GM23338 (cell line): ENCODE measurements around the gene DENND1B. TPM values are rescaled to one million over a fixed set of nuclear protein-coding genes. Genes with fewer than 3 reads are reported as not detected.
A peak's percentile ranks its signal among the peaks of the same experiment; 100 is the strongest.

Experiments
- ATAC-seq: fragments of 200-7000 bp; cut with Tn5 transposase; 3 replicates; pipeline ENCODE4 v1.9.1; 2020
- DNase-seq: peaks from one replicate; pipeline ENCODE4 v3.0.0-alpha.2; 2015; ENCODE audit warnings: low spot score
- H2AFZ ChIP-seq: fragments of 200-600 bp; sonication (generic); 2 replicates; pipeline ENCODE4 v1.8.0; 2016; ENCODE audit warnings: antibody characterized with exemption, mild to moderate bottlenecking, moderate library complexity
- H3F3A ChIP-seq: fragments of 200-600 bp; sonication (generic); replicated peaks from 2 replicates; pipeline ENCODE4 v1.8.0; 2017; ENCODE audit warnings: antibody characterized with exemption, mixed run types, low read depth
- H3K27ac ChIP-seq: fragments of 200-600 bp; sonication (generic); 2 replicates; pipeline ENCODE4 v1.6.1; 2016; ENCODE audit warnings: low read depth
- H3K27me3 ChIP-seq: fragments of 200-600 bp; sonication (generic); 2 replicates; pipeline ENCODE4 v1.8.0; 2016; ENCODE audit warnings: mild to moderate bottlenecking, mixed run types, moderate library complexity; ENCODE audit not compliant: insufficient read depth
- H3K36me3 ChIP-seq: fragments of 200-600 bp; sonication (generic); 2 replicates; pipeline ENCODE4 v1.8.0; 2016; ENCODE audit warnings: mild to moderate bottlenecking; ENCODE audit not compliant: insufficient read depth
- H3K4me1 ChIP-seq: fragments of 200-600 bp; sonication (generic); 2 replicates; pipeline ENCODE4 v1.8.0; 2016; ENCODE audit warnings: mild to moderate bottlenecking, moderate library complexity; ENCODE audit not compliant: insufficient read depth
- H3K4me2 ChIP-seq: fragments of 200-600 bp; sonication (generic); 2 replicates; pipeline ENCODE4 v1.7.1; 2017; ENCODE audit warnings: mixed run types
- H3K4me3 ChIP-seq: fragments of 200-600 bp; sonication (generic); 2 replicates; pipeline ENCODE4 v1.6.1; 2016; ENCODE audit warnings: mixed run types
- H3K79me2 ChIP-seq: fragments of 200-600 bp; sonication (generic); replicated peaks from 2 replicates; pipeline ENCODE4 v1.8.0; 2017; ENCODE audit warnings: mild to moderate bottlenecking; ENCODE audit not compliant: insufficient read depth
- H3K9me2 ChIP-seq: fragments of 200-600 bp; sonication (generic); 2 replicates; pipeline ENCODE4 v1.8.0; 2017; ENCODE audit not compliant: insufficient read depth
- H4K20me1 ChIP-seq: fragments of 200-600 bp; sonication (generic); replicated peaks from 2 replicates; pipeline ENCODE4 v1.8.0; 2017; ENCODE audit warnings: mild to moderate bottlenecking; ENCODE audit not compliant: insufficient read depth
- H3K27ac Mint-ChIP-seq: 2 replicates; pipeline ENCODE4 v1.8.0; 2020; ENCODE audit warnings: inconsistent platforms, mild to moderate bottlenecking, moderate library complexity, mixed read lengths
- H3K27me3 Mint-ChIP-seq: 3 replicates; pipeline ENCODE4 v1.8.0; 2022; ENCODE audit warnings: low read depth, mild to moderate bottlenecking, moderate library complexity, mixed read lengths, inconsistent platforms; ENCODE audit not compliant: insufficient read depth, poor library complexity
- H3K36me3 Mint-ChIP-seq: 3 replicates; pipeline ENCODE4 v1.8.0; 2021; ENCODE audit warnings: low read depth, mild to moderate bottlenecking, inconsistent platforms, moderate library complexity, mixed read lengths
- H3K4me1 Mint-ChIP-seq: 3 replicates; pipeline ENCODE4 v1.8.0; 2020; ENCODE audit warnings: mild to moderate bottlenecking, inconsistent platforms, mixed read lengths
- H3K4me3 Mint-ChIP-seq: 3 replicates; pipeline ENCODE4 v1.8.0; 2021; ENCODE audit warnings: moderate library complexity, mild to moderate bottlenecking, inconsistent platforms, mixed read lengths
- H3K9me3 Mint-ChIP-seq: 3 replicates; pipeline ENCODE4 v1.8.0; 2020; ENCODE audit warnings: moderate library complexity, mild to moderate bottlenecking, inconsistent platforms, mixed read lengths
- CREB1 ChIP-seq: fragments of 250-450 bp; sonication (Bioruptor Pico); IDR thresholded peaks from 2 replicates; pipeline ENCODE4 v1.5.0; 2020; ENCODE audit warnings: low read depth, mild to moderate bottlenecking, moderate library complexity
- EZH2 ChIP-seq: fragments of 200-600 bp; sonication (generic); IDR thresholded peaks from one replicate; pipeline ENCODE4 v1.8.0; 2017; ENCODE audit warnings: antibody characterized with exemption, mild to moderate bottlenecking, low read depth; ENCODE audit not compliant: unreplicated experiment
- EZH2phosphoT487 ChIP-seq: fragments of 200-600 bp; sonication (generic); IDR thresholded peaks from one replicate; pipeline ENCODE4 v1.8.1; 2018; ENCODE audit warnings: antibody characterized with exemption; ENCODE audit not compliant: unreplicated experiment
- JUNB ChIP-seq: IDR thresholded peaks from one replicate; pipeline ENCODE4 v1.6.1; 2016; ENCODE audit warnings: antibody characterized with exemption; ENCODE audit not compliant: unreplicated experiment
- NANOG ChIP-seq: IDR thresholded peaks from 2 replicates; pipeline ENCODE4 v1.6.1; 2016; ENCODE audit warnings: antibody characterized with exemption, borderline replicate concordance
- POLR2AphosphoS5 ChIP-seq: IDR thresholded peaks from 2 replicates; pipeline ENCODE4 v1.6.1; 2016; ENCODE audit warnings: antibody characterized with exemption, low read depth
- STAT1 ChIP-seq: IDR thresholded peaks from one replicate; pipeline ENCODE4 v1.6.1; 2016; ENCODE audit warnings: antibody characterized with exemption; ENCODE audit not compliant: unreplicated experiment
- ZNF114 ChIP-seq: fragments of 250-450 bp; sonication (Bioruptor Pico); IDR thresholded peaks from 2 replicates; pipeline ENCODE4 v1.5.0; 2020; ENCODE audit warnings: mild to moderate bottlenecking, moderate library complexity
- ZNF331 ChIP-seq: fragments of 250-450 bp; sonication (Bioruptor Pico); IDR thresholded peaks from 2 replicates; pipeline ENCODE4 v1.5.0; 2020; ENCODE audit warnings: low read depth, mild to moderate bottlenecking, moderate library complexity
- polyA plus RNA-seq: library from polyadenylated mRNA; unstranded; fragments of >200 nt; fragmentation: Nextera tagmentation; extraction: Ambion mirVana; gene quantifications from 2 replicates; pipeline ENCODE4 v1.2.1, GENCODE V29; 2016
- total RNA-seq: library from RNA; depleted of rRNA; stranded (reverse); fragments of >200 nt; shearing (Covaris generic); gene quantifications from 2 replicates; pipeline ENCODE4 v1.2.3, GENCODE V29; 2014
- TF ChIP-seq, protein P1 (sequence below): IDR thresholded peaks from 2 replicates; pipeline ENCODE4 v1.6.1; 2016; ENCODE audit warnings: antibody characterized with exemption
- TF ChIP-seq, protein P2 (sequence below): IDR thresholded peaks from one replicate; pipeline ENCODE4 v1.6.1; 2018; ENCODE audit warnings: antibody characterized with exemption; ENCODE audit not compliant: unreplicated experiment
- TF ChIP-seq, protein P3 (sequence below): fragments of 250-450 bp; sonication (Bioruptor Pico); IDR thresholded peaks from 2 replicates; pipeline ENCODE4 v1.5.0; 2020; ENCODE audit warnings: mild to moderate bottlenecking, moderate library complexity
- TF ChIP-seq, protein P4 (sequence below), 2 experiments: fragments of 200-600 bp in 1 of 2; sonication (generic) in 1 of 2; conservative IDR thresholded peaks; 2 replicates each; pipeline versions ENCODE4 v1.5.1 to v1.6.1; 2016 to 2017; ENCODE audit warnings: antibody characterized with exemption in 2 of 2, low read depth in 2 of 2, mild to moderate bottlenecking in 2 of 2, moderate library complexity in 1 of 2

Gene DENND1B
- total and polyA plus RNA-seq, 2 experiments from 2014 or later = 4.3 to 5.2 TPM

DNA sequence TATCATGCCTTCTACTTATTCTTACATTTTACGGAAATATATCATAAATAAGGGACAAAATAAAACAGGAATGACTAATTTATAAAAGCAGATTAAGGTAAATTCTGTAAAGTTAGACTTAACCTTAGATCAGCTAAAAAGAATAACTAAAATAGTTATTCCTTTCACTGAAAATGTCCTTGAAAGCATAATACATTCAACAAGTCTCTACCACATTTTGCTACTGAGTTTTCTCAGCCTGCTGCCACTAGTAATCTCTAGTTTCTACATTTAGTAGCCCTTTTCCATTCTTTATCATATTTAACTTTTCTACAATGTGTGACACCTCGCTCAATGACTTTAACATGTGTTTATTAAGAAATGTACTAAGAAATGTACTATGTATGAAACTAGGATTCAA is 89.0 kb downstream of the DENND1B start:
- H3F3A ChIP-seq = no peaks in the 10 kb centered on the region
- DNase-seq (no peak), ATAC-seq (no peak)
- no peak for TF ChIP-seq ZNF331 (CRISPR knock-in tag)
- TF ChIP-seq EZH2 = no peak
- TF ChIP-seq, protein P1, sequence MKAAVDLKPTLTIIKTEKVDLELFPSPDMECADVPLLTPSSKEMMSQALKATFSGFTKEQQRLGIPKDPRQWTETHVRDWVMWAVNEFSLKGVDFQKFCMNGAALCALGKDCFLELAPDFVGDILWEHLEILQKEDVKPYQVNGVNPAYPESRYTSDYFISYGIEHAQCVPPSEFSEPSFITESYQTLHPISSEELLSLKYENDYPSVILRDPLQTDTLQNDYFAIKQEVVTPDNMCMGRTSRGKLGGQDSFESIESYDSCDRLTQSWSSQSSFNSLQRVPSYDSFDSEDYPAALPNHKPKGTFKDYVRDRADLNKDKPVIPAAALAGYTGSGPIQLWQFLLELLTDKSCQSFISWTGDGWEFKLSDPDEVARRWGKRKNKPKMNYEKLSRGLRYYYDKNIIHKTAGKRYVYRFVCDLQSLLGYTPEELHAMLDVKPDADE = no peak
- TF ChIP-seq, protein P2, sequence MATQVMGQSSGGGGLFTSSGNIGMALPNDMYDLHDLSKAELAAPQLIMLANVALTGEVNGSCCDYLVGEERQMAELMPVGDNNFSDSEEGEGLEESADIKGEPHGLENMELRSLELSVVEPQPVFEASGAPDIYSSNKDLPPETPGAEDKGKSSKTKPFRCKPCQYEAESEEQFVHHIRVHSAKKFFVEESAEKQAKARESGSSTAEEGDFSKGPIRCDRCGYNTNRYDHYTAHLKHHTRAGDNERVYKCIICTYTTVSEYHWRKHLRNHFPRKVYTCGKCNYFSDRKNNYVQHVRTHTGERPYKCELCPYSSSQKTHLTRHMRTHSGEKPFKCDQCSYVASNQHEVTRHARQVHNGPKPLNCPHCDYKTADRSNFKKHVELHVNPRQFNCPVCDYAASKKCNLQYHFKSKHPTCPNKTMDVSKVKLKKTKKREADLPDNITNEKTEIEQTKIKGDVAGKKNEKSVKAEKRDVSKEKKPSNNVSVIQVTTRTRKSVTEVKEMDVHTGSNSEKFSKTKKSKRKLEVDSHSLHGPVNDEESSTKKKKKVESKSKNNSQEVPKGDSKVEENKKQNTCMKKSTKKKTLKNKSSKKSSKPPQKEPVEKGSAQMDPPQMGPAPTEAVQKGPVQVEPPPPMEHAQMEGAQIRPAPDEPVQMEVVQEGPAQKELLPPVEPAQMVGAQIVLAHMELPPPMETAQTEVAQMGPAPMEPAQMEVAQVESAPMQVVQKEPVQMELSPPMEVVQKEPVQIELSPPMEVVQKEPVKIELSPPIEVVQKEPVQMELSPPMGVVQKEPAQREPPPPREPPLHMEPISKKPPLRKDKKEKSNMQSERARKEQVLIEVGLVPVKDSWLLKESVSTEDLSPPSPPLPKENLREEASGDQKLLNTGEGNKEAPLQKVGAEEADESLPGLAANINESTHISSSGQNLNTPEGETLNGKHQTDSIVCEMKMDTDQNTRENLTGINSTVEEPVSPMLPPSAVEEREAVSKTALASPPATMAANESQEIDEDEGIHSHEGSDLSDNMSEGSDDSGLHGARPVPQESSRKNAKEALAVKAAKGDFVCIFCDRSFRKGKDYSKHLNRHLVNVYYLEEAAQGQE = no peak
- no peak for TF ChIP-seq JUNB
- TF ChIP-seq POLR2AphosphoS5 = no peak
- no peak for TF ChIP-seq STAT1
- no peak for TF ChIP-seq EZH2phosphoT487
- TF ChIP-seq, protein P3, sequence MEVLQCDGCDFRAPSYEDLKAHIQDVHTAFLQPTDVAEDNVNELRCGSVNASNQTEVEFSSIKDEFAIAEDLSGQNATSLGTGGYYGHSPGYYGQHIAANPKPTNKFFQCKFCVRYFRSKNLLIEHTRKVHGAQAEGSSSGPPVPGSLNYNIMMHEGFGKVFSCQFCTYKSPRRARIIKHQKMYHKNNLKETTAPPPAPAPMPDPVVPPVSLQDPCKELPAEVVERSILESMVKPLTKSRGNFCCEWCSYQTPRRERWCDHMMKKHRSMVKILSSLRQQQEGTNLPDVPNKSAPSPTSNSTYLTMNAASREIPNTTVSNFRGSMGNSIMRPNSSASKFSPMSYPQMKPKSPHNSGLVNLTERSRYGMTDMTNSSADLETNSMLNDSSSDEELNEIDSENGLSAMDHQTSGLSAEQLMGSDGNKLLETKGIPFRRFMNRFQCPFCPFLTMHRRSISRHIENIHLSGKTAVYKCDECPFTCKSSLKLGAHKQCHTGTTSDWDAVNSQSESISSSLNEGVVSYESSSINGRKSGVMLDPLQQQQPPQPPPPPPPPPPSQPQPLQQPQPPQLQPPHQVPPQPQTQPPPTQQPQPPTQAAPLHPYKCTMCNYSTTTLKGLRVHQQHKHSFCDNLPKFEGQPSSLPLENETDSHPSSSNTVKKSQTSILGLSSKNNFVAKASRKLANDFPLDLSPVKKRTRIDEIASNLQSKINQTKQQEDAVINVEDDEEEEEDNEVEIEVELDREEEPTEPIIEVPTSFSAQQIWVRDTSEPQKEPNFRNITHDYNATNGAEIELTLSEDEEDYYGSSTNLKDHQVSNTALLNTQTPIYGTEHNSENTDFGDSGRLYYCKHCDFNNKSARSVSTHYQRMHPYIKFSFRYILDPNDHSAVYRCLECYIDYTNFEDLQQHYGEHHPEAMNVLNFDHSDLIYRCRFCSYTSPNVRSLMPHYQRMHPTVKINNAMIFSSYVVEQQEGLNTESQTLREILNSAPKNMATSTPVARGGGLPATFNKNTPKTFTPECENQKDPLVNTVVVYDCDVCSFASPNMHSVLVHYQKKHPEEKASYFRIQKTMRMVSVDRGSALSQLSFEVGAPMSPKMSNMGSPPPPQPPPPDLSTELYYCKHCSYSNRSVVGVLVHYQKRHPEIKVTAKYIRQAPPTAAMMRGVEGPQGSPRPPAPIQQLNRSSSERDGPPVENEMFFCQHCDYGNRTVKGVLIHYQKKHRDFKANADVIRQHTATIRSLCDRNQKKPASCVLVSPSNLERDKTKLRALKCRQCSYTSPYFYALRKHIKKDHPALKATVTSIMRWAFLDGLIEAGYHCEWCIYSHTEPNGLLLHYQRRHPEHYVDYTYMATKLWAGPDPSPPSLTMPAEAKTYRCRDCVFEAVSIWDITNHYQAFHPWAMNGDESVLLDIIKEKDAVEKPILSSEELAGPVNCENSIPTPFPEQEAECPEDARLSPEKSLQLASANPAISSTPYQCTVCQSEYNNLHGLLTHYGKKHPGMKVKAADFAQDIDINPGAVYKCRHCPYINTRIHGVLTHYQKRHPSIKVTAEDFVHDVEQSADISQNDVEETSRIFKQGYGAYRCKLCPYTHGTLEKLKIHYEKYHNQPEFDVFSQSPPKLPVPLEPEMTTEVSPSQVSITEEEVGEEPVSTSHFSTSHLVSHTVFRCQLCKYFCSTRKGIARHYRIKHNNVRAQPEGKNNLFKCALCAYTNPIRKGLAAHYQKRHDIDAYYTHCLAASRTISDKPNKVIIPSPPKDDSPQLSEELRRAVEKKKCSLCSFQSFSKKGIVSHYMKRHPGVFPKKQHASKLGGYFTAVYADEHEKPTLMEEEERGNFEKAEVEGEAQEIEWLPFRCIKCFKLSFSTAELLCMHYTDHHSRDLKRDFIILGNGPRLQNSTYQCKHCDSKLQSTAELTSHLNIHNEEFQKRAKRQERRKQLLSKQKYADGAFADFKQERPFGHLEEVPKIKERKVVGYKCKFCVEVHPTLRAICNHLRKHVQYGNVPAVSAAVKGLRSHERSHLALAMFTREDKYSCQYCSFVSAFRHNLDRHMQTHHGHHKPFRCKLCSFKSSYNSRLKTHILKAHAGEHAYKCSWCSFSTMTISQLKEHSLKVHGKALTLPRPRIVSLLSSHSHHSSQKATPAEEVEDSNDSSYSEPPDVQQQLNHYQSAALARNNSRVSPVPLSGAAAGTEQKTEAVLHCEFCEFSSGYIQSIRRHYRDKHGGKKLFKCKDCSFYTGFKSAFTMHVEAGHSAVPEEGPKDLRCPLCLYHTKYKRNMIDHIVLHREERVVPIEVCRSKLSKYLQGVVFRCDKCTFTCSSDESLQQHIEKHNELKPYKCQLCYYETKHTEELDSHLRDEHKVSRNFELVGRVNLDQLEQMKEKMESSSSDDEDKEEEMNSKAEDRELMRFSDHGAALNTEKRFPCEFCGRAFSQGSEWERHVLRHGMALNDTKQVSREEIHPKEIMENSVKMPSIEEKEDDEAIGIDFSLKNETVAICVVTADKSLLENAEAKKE = no peak
- no peak for TF ChIP-seq ZNF114
- TF ChIP-seq, protein P4, sequence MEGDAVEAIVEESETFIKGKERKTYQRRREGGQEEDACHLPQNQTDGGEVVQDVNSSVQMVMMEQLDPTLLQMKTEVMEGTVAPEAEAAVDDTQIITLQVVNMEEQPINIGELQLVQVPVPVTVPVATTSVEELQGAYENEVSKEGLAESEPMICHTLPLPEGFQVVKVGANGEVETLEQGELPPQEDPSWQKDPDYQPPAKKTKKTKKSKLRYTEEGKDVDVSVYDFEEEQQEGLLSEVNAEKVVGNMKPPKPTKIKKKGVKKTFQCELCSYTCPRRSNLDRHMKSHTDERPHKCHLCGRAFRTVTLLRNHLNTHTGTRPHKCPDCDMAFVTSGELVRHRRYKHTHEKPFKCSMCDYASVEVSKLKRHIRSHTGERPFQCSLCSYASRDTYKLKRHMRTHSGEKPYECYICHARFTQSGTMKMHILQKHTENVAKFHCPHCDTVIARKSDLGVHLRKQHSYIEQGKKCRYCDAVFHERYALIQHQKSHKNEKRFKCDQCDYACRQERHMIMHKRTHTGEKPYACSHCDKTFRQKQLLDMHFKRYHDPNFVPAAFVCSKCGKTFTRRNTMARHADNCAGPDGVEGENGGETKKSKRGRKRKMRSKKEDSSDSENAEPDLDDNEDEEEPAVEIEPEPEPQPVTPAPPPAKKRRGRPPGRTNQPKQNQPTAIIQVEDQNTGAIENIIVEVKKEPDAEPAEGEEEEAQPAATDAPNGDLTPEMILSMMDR (conservative IDR thresholded peaks at IDR 0.05; ENCODE audit: low read depth in 2 of 2) = no peak
- TF ChIP-seq CREB1 (CRISPR knock-in tag) = no peak
- TF ChIP-seq NANOG = no peak
- peaks cover 14% of the 10 kb centered on the region for H3K9me3 Mint-ChIP-seq
- H3K36me3 Mint-ChIP-seq = peaks cover 13% of the 10 kb centered on the region; the same call in 2 of the 3 replicates
- no peak overlapping the region for H3K27ac ChIP-seq
- H3K4me1 Mint-ChIP-seq = peaks cover 23% of the 10 kb centered on the region
- no peaks in the 10 kb centered on the region for H3K27me3 Mint-ChIP-seq
- H3K27ac Mint-ChIP-seq = 0 out of 2 replicates have a peak overlapping the region, but pooled peaks have one; percentile 5
- H3K4me2 ChIP-seq = no peak overlapping the region
- no peak overlapping the region for H3K4me3 Mint-ChIP-seq
- H3K9me2 ChIP-seq = no peaks in the 10 kb centered on the region
- no peaks in the 10 kb centered on the region for H4K20me1 ChIP-seq
- no peak overlapping the region for H2AFZ ChIP-seq
- H3K79me2 ChIP-seq = no peaks in the 10 kb centered on the region
- H3K27me3 ChIP-seq = no peaks in the 10 kb centered on the region
- H3K4me3 ChIP-seq = no peak overlapping the region
- H3K4me1 ChIP-seq = peaks cover 9% of the 10 kb centered on the region; the same call in 1 of the 2 replicates
- 0 out of 2 replicates have a peak, but pooled peaks cover 4% of the 10 kb centered on the region for H3K36me3 ChIP-seq
